ENCODE data around the gene NECAB3. TPM values are rescaled to one million over a fixed set of nuclear protein-coding genes. Genes with fewer than 3 reads are reported as not detected.

NECAB3 gene
- total and polyA plus RNA-seq, 2 of the 13 experiments (the other 11 are each of a cell fraction or from before 2014, with no cell fraction given), result 61.5 to 65.5 TPM

GRCh38 chr20:33653218-33653899 lies 20.9 kb downstream of the NECAB3 start (continued):
- TF ChIP-seq, protein P1, sequence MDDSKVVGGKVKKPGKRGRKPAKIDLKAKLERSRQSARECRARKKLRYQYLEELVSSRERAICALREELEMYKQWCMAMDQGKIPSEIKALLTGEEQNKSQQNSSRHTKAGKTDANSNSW (CRISPR knock-in tag; IDR thresholded peaks at IDR 0.05; ENCODE audit: borderline replicate concordance), result peak; percentile 42; the same call in 1 of the 2 replicates
- no peak for TF ChIP-seq BHLHE40 (IDR thresholded peaks at IDR 0.05; ENCODE audit: low read length)
- TF ChIP-seq ZFP62 (CRISPR knock-in tag; IDR thresholded peaks at IDR 0.05), result 0 out of 2 replicates have a peak, but pooled peaks have one; percentile 17
- peak; percentile 40; the same call in 1 of the 2 replicates for TF ChIP-seq FOSL2 (CRISPR knock-in tag; IDR thresholded peaks at IDR 0.05)
- no peak for TF ChIP-seq PPARG (CRISPR knock-in tag; conservative IDR thresholded peaks at IDR 0.05)
- TF ChIP-seq ZKSCAN5 (CRISPR knock-in tag; IDR thresholded peaks at IDR 0.05), result no peak
- TF ChIP-seq ASH2L (IDR thresholded peaks at IDR 0.05; ENCODE audit: insufficient read length, low read depth, low read length), result peak; percentile 53
- TF ChIP-seq ZKSCAN8 (CRISPR knock-in tag; IDR thresholded peaks at IDR 0.05; ENCODE audit: borderline replicate concordance), result peak; percentile 40; the same call in 1 of the 2 replicates
- TF ChIP-seq YY1 (IDR thresholded peaks at IDR 0.05; ENCODE audit: insufficient read depth, insufficient replicate concordance, low read depth, low read length), result peak; percentile 47
- peak; percentile 88 for TF ChIP-seq AGO2 (optimal IDR thresholded peaks at IDR 0.05; ENCODE audit: low read depth, low read length)
- peak; percentile 68; the same call in 1 of the 2 replicates for TF ChIP-seq TBX2 (CRISPR knock-in tag; IDR thresholded peaks at IDR 0.05; ENCODE audit: borderline replicate concordance)
- TF ChIP-seq, protein P2, sequence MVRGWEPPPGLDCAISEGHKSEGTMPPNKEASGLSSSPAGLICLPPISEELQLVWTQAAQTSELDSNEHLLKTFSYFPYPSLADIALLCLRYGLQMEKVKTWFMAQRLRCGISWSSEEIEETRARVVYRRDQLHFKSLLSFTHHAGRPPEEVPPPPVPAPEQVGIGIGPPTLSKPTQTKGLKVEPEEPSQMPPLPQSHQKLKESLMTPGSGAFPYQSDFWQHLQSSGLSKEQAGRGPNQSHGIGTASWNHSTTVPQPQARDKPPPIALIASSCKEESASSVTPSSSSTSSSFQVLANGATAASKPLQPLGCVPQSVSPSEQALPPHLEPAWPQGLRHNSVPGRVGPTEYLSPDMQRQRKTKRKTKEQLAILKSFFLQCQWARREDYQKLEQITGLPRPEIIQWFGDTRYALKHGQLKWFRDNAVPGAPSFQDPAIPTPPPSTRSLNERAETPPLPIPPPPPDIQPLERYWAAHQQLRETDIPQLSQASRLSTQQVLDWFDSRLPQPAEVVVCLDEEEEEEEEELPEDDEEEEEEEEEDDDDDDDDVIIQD (CRISPR knock-in tag; IDR thresholded peaks at IDR 0.05; ENCODE audit: low read depth), result peak; percentile 42; the same call in 1 of the 2 replicates
- peak; percentile 89; the same call in 1 of the 2 replicates for TF ChIP-seq NRL (CRISPR knock-in tag; IDR thresholded peaks at IDR 0.05; ENCODE audit: borderline replicate concordance)
- no peak for TF ChIP-seq PRDM4 (CRISPR knock-in tag; IDR thresholded peaks at IDR 0.05; ENCODE audit: borderline replicate concordance)
- peak; percentile 40; the same call in 1 of the 2 replicates for TF ChIP-seq ARID5B (CRISPR knock-in tag; IDR thresholded peaks at IDR 0.05)
- TF ChIP-seq, protein P3, sequence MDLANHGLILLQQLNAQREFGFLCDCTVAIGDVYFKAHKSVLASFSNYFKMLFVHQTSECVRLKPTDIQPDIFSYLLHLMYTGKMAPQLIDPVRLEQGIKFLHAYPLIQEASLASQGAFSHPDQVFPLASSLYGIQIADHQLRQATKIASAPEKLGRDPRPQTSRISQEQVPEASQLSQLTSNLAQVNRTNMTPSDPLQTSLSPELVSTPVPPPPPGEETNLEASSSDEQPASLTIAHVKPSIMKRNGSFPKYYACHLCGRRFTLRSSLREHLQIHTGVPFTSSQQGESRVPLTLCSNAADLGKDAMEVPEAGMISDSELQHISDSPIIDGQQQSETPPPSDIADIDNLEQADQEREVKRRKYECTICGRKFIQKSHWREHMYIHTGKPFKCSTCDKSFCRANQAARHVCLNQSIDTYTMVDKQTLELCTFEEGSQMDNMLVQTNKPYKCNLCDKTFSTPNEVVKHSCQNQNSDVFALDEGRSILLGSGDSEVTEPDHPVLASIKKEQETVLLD (CRISPR knock-in tag; IDR thresholded peaks at IDR 0.05; ENCODE audit: low read depth), result no peak; the same call in 1 of the 2 replicates
- TF ChIP-seq, protein P4, sequence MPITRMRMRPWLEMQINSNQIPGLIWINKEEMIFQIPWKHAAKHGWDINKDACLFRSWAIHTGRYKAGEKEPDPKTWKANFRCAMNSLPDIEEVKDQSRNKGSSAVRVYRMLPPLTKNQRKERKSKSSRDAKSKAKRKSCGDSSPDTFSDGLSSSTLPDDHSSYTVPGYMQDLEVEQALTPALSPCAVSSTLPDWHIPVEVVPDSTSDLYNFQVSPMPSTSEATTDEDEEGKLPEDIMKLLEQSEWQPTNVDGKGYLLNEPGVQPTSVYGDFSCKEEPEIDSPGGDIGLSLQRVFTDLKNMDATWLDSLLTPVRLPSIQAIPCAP (CRISPR knock-in tag; IDR thresholded peaks at IDR 0.05; ENCODE audit: low read depth), result no peak
- no peak for TF ChIP-seq ZNF446 (CRISPR knock-in tag; IDR thresholded peaks at IDR 0.05)
